Neural cell (in vitro differentiated cells): ENCODE measurements around the gene TMF1. TPM values are rescaled to one million over a fixed set of nuclear protein-coding genes. Genes with fewer than 3 reads are reported as not detected.

ENCODE experiments used
- H2AFZ ChIP-seq: fragments of 200-600, 300-800 bp; sonication (generic), shearing (Covaris generic); 2 replicates; pipeline ENCODE4 v1.6.0; 2014; ENCODE audit warnings: low read depth, mild to moderate bottlenecking, antibody characterized with exemption, low read length, moderate library complexity
- H3F3A ChIP-seq: fragments of 200-600 bp; shearing (Covaris generic); 2 replicates; pipeline ENCODE4 v1.6.1; 2016; ENCODE audit warnings: mild to moderate bottlenecking, moderate library complexity, mixed read lengths, antibody characterized with exemption, low read length; ENCODE audit not compliant: insufficient read depth, poor library complexity, severe bottlenecking
- H3K27ac ChIP-seq: fragments of 200-600, 300-800 bp; sonication (generic), shearing (Covaris generic); 2 replicates; pipeline ENCODE4 v1.5.1; 2014; ENCODE audit warnings: mild to moderate bottlenecking, low read length, moderate library complexity
- H3K27me3 ChIP-seq: fragments of 300-800, 200-600 bp; sonication (generic), shearing (Covaris generic); 2 replicates; pipeline ENCODE4 v1.6.0; 2014; ENCODE audit warnings: mild to moderate bottlenecking, low read depth, low read length, moderate library complexity; ENCODE audit not compliant: insufficient read depth
- H3K36me3 ChIP-seq: fragments of 300-800, 200-600 bp; sonication (generic), shearing (Covaris generic); 2 replicates; pipeline ENCODE4 v1.5.1; 2014; ENCODE audit warnings: mild to moderate bottlenecking, antibody characterized with exemption, low read length, moderate library complexity; ENCODE audit not compliant: insufficient read depth
- H3K4me2 ChIP-seq: fragments of 300-800, 200-600 bp; sonication (generic), shearing (Covaris generic); 2 replicates; pipeline ENCODE4 v1.6.0; 2014; ENCODE audit warnings: mild to moderate bottlenecking, low read length
- H3K4me3 ChIP-seq: fragments of 300-800, 200-600 bp; sonication (generic), shearing (Covaris generic); 2 replicates; pipeline ENCODE4 v1.5.1; 2014; ENCODE audit warnings: mild to moderate bottlenecking, low read length, moderate library complexity
- H3K79me2 ChIP-seq: fragments of 200-600 bp; shearing (Covaris generic); replicated peaks from 2 replicates; pipeline ENCODE4 v1.6.0; 2014; ENCODE audit warnings: mild to moderate bottlenecking, low read length, moderate library complexity; ENCODE audit not compliant: insufficient read depth
- H3K9ac ChIP-seq: fragments of 300-800, 200-600 bp; sonication (generic), shearing (Covaris generic); 2 replicates; pipeline ENCODE4 v1.6.1; 2016; ENCODE audit warnings: mild to moderate bottlenecking, low read length, mixed read lengths
- H3K9me2 ChIP-seq: fragments of 200-600 bp; shearing (Covaris generic); 2 replicates; pipeline ENCODE4 v1.6.1; 2016; ENCODE audit warnings: mild to moderate bottlenecking, low read length, mixed read lengths; ENCODE audit not compliant: insufficient read depth
- H3K9me3 ChIP-seq: fragments of 200-600, 300-800 bp; sonication (generic), shearing (Covaris generic); 2 replicates; pipeline ENCODE4 v1.6.1; 2016; ENCODE audit warnings: mild to moderate bottlenecking, mixed run types, low read length, moderate library complexity, mixed read lengths
- H4K20me1 ChIP-seq: fragments of 200-600 bp; shearing (Covaris generic); 2 replicates; pipeline ENCODE4 v1.6.1; 2016; ENCODE audit warnings: mild to moderate bottlenecking, mixed run types; ENCODE audit not compliant: insufficient read depth
- CTCF ChIP-seq: fragments of 450-650 bp; IDR thresholded peaks from 2 replicates; pipeline ENCODE4 v1.5.1; 2014; ENCODE audit warnings: antibody characterized with exemption, mild to moderate bottlenecking, moderate library complexity; ENCODE audit not compliant: poor library complexity, severe bottlenecking
- EP300 ChIP-seq: fragments of 450-650 bp; conservative IDR thresholded peaks from 2 replicates; pipeline ENCODE4 v1.6.1; 2014; ENCODE audit warnings: antibody characterized with exemption, mild to moderate bottlenecking, moderate library complexity; ENCODE audit not compliant: poor library complexity, severe bottlenecking
- EZH2 ChIP-seq: fragments of 200-600, 300-800 bp; shearing (Covaris generic), sonication (generic); IDR thresholded peaks from 2 replicates; pipeline ENCODE4 v1.6.1; 2014; ENCODE audit warnings: antibody characterized with exemption, low read length, borderline replicate concordance, mild to moderate bottlenecking; ENCODE audit not compliant: insufficient read depth, poor library complexity, severe bottlenecking
- MXI1 ChIP-seq: fragments of 450-650 bp; conservative IDR thresholded peaks from 2 replicates; pipeline ENCODE4 v1.6.1; 2014; ENCODE audit warnings: antibody characterized with exemption, mild to moderate bottlenecking; ENCODE audit not compliant: poor library complexity, severe bottlenecking
- POLR2AphosphoS5 ChIP-seq: IDR thresholded peaks from 2 replicates; pipeline ENCODE4 v1.6.1; 2012
- RAD21 ChIP-seq: fragments of 450-650 bp; conservative IDR thresholded peaks from 2 replicates; pipeline ENCODE4 v1.6.1; 2014; ENCODE audit warnings: antibody characterized with exemption, mild to moderate bottlenecking, moderate library complexity
- REST ChIP-seq: IDR thresholded peaks from 2 replicates; pipeline ENCODE4 v1.6.1; 2012; ENCODE audit warnings: borderline replicate concordance
- SMC3 ChIP-seq: fragments of 450-650 bp; conservative IDR thresholded peaks from 2 replicates; pipeline ENCODE4 v1.6.1; 2014; ENCODE audit warnings: antibody characterized with exemption, mild to moderate bottlenecking, moderate library complexity; ENCODE audit not compliant: poor library complexity
- TAF1 ChIP-seq: IDR thresholded peaks from 2 replicates; pipeline ENCODE4 v1.6.1; 2012; ENCODE audit warnings: low read depth
- polyA plus RNA-seq: library from polyadenylated mRNA; depleted of rRNA; stranded (reverse); fragments of >200 nt; gene quantifications from 2 replicates; pipeline ENCODE4 v1.2.3, GENCODE V29; 2014

Gene TMF1
- polyA plus RNA-seq, 1 donor from 2014 or later, result 21.4 TPM

DNA sequence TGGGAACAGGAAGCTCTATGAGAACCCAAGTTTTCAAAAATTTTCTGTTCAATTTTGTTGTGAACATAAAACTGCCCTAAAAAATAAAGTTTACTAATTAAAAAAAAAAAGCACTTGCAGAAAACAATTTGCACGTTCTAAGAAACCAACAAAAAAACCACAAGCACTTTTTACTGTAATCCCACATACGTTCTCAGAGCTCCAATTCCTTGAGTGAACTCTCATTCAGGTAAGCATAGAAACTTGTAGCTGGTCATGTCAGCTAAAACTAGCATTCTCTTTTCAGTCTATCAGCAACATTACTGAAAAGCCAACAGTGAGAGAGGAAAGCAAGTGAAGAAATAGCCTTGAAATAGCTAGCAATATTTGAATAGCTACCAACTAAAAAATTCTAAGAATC, 11.5 kb upstream of the TMF1 start:
- Histone ChIP-seq H3K27ac (no peak overlapping the region), H3K9me2 (no peaks in the 10 kb centered on the region), H3K79me2 (no peaks in the 10 kb centered on the region), H3K4me3 (no peak overlapping the region), H3K27me3 (no peaks in the 10 kb centered on the region), H3K36me3 (peaks cover 16% of the 10 kb centered on the region), H2AFZ (no peak overlapping the region), H3K9me3 (no peaks in the 10 kb centered on the region), H3K4me2 (no peak overlapping the region), H3K9ac (no peak overlapping the region), H4K20me1 (no peaks in the 10 kb centered on the region), H3F3A (no peaks in the 10 kb centered on the region)
- TF ChIP-seq CTCF, result no peak
- TF ChIP-seq MXI1, result no peak
- TF ChIP-seq EP300, result no peak
- no peak for TF ChIP-seq REST
- no peak for TF ChIP-seq RAD21
- TF ChIP-seq EZH2, result no peak
- no peak for TF ChIP-seq TAF1
- TF ChIP-seq SMC3, result no peak
- TF ChIP-seq POLR2AphosphoS5, result no peak

DNA sequence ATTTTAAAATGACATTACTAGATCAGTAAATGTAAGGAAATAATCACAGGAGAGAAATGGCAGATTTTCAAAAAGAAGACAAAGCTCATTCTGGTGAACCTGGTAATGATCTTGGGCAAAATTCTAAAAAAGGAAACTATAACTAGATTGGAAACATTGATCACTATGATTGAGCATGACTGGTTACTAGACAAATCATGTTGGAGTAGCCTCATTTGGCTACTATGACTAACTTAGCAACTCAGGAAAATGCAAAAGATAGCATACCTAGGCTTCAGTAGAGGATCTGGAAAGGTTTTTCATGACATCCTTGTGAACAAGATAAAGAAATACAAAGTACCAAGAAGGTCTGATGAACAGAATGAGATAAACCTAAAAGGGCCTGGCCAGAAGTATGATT, 7.6 kb upstream of the TMF1 start:
- Histone ChIP-seq H2AFZ (no peak overlapping the region), H3K27ac (no peak overlapping the region), H4K20me1 (no peaks in the 10 kb centered on the region), H3K9me2 (no peaks in the 10 kb centered on the region), H3K27me3 (no peaks in the 10 kb centered on the region), H3K9me3 (no peaks in the 10 kb centered on the region), H3K36me3 (peaks cover 19% of the 10 kb centered on the region), H3K4me3 (no peak overlapping the region), H3K9ac (no peak overlapping the region), H3K4me2 (no peak overlapping the region), H3F3A (no peaks in the 10 kb centered on the region), H3K79me2 (no peaks in the 10 kb centered on the region)
- TF ChIP-seq EZH2 (no peak), REST (no peak), POLR2AphosphoS5 (no peak), RAD21 (no peak), SMC3 (no peak), CTCF (no peak), EP300 (no peak), MXI1 (no peak), TAF1 (no peak)
